ENCODE results near the gene MXI1.
A peak's percentile ranks its signal among the peaks of the same experiment; 100 is the strongest.

The MXI1 gene

GRCh38 chr10:110216942-110217661, 9.7 kb downstream of the MXI1 start:
- no peak for DNase-seq

DNA sequence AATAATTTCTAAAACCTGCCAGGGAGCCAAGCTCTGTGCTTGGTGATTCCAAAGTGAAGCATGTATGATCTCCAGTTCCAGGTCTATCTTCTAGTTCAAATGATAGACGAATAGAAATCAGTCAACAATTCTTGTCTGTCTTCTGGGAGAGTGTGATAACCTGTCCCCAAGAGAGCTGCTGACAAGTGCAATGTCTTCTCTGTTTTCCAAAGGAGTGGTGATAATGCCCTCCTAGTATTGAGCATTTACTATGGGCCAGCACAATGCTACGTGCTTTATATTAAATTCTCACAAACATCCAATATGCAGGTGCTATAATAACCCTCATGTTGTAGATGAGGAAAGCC, 10.2 kb downstream of the MXI1 start:
- DNase-seq, result no peak

DNA sequence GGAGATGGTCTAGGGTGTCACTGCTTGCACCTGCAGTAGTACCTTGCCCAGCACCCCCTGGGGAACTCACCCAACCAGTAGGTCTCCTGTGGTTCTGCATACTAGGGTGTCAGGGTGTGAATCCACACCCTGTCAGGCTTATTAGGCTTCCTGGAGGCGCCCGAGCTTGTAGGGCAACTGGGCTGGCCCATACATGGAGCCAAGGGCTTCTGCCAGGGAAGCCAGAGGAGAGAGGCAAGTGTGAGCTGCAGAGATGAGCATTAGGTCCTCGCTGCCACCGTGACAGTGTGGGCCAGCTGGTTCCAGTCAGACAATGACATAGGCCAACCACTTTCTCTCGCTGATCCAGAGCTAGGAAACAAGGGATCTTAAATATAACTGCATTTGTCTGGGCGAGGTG, 11.2 kb downstream of the MXI1 start:
- DNase-seq, result no peak

DNA sequence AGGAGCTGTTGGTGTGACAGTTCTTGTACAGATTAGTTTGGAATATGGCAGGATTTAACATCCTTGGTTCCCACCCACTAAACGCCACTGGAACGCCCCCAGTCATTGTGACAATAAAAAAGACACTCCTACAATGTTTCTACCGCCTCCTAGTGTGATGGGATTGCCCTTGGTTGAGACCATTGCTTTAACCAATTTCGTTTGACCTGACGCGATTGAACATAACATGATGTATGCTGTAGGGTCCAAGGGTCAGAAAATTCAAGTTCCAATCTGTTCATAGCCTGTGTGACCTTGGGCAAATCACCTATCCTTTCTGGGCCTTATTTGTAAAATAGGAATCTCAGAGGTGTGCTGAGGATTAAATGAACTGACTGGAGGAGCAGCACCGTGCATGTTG, 12.5 kb downstream of the MXI1 start:
- no peak for DNase-seq

- DNase-seq, result no peak
Measured at GRCh38 chr10:110220398-110220797, 13.0 kb downstream of the MXI1 start.

DNA sequence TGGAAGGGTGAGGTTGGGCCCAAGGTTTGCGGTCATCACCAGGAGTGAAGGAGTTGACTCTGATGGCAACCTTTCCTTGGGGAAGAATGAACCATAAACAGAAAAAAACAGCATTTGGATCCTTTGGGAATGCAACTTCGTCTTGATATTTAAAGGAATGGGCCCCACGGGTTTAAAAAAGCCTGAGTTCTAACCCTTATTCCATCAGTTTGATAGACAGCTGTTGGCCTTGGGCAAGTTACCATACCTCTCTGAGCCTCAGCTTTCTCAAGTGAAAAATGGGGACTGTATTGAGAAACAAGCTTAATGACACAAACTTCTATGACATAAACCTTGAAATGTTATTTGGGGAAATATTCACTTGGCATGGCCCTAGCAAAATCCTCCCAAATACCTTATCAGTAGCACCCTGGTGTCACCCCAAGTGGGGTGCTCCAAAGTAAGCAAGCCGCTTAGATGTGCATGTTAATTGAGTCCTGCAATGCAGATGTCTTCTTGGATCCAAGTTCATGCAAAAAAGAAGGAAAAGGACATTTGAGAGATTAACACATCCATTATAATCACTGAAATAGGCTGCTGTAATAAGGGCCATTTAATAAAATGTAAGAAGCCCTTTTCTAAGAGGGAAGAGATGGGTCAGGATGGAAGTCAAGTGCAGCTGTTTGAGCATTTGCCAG, 13.8 kb downstream of the MXI1 start:
- no peak for DNase-seq

DNA sequence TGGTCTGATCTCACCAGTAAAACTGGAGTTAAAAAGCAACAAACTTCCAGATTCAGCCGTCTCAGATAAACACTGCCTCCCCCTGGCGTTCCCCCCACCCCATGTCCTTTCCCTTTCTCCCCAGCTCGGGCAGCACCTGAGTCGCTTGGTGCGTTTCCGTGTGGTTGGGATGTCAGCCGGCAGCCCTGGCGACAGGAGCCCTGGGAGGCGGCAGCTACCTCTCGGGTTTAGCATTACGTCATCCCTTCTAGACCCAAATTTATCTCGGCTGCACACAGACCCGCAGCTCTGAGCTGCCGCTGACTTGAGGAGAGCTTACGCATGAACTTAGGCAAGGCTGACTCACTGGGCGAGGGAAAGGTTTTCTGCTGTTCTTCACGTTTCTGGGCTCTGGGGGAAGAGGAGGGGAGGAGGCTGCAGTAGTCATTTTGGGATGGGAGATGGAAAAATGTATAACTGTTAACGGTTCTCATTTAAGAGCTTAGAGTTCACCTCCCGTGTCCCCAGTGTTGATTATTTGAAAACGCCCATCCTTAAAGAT, 14.4 kb downstream of the MXI1 start:
- peak; percentile 43 for DNase-seq

DNA sequence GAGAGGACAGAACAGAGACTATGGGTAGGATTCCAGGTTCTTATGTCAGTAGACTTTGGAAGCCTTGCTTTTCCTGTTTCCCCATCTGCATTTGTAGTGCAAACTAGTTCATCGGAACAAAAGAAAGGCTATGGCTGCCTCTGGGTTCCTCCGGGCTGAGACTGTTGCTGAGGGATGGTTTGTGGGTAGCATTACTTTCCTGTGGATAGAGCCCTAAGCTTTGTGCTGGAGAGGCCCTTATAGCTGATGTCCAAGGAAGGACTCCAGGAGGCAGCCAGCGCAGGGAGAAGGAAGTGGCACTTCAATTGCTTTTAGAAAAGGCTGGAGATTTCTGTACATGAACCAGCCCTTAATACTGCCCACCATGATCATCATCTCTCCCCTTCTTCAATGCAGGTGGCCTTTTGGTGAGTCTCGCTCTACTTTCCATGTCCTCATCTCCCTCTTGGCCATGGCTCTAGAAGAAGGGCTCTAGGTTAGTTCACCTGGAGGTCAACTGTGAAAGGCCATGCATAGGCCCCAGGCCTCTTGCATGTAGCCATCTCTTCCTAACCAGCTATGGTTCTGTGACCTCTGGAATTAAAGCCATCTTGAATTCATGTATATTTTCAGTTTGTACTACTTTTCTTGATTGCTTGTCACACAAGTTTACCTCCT, 15.4 kb downstream of the MXI1 start:
- DNase-seq, result no peak

GRCh38 chr10:110223298-110223925, 16.0 kb downstream of the MXI1 start:
- no peak for DNase-seq

DNA sequence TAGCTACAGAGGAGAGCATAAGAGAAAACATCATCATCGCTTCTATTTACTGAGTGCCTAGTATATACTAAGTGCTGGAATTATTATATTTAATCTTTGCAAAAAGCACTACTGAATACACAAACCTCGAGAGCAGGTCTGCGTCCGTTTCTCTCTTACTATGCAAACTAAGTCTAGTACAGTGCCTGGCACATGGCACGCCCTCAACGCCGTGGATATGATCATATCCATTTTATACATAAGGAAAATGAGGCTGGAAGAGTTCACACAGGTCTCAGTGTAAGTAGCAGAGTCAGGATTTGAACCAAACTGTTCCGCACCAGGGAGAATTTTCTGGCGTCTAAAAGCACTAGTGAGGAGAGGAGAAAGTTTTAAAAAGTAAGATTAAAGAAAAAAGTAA, 17.6 kb downstream of the MXI1 start:
- DNase-seq, result no peak

DNA sequence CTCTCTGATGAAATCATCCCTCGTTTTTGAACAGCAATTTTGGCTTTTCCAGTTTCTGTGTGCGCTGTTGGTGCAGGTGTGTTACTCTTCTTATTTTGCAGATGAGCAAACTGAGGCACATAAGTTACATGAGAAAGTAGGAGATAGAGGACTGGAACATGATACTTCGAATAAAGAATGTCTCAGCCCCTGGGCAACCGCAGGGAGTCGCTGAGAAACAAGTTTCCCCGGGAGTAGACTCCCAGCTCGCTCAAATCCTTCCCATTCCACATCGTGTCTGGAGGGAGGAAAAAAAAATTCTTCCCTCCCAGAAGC, 18.0 kb downstream of the MXI1 start:
- DNase-seq, result no peak

- peak; percentile 91 for DNase-seq
Measured at GRCh38 chr10:110225756-110226542, 18.5 kb downstream of the MXI1 start.

DNA sequence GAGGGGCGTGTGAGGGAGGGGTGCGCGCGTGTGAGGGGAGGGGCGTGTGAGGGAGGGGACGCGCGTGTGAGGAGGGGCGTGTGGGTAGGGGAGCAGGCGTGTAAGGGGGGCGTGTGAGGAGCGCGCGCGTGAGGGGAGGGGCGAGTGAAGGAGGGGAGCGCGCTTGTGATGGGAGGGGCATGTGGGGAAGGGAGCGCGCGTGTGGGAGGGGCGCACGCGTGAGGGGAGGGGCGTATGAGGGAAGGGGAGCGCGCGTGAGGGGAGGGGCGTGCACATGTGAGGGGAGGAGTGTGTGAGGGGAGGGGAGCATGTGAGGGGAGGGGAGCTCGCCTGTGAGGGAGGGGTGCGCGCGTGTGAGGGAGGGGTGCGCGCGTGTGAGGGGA, 19.1 kb downstream of the MXI1 start:
- DNase-seq, result peak; percentile 65

DNA sequence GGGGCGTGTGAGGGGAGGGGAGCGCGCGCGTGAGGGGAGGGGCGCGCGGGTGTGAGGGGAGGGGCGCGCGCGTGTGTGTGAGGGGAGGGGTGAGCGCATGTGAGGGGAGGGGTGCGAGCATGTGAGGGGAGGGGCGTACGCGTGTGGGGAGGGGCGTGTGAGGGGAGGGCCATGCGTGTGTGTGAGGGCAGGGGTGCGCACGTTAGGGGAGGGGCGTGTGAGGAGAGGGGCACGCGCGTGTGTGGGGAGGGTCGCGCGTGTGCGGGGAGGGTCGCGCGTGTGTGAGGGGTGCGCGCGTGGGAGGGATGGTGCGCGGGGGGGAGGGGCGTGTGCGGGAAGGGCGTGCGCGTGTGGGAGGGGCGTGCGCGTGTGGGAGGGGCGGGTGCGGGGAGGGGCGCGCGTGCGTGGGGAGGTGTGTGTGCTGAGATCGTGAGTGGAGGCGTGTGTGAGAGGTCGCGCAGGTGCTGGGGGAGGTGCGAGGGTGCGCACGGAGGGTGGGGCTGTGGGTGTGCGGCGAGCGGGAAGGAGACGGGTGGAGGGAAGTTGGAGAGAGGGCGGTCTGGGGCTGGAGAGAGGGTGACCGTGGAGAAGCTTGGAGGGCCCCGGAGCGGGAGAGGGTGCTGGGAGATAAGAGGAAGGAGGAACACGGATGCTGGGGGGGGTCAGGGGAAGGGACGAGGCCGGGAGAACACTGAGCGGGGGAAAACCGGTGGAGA, 19.7 kb downstream of the MXI1 start:
- no peak for DNase-seq

DNA sequence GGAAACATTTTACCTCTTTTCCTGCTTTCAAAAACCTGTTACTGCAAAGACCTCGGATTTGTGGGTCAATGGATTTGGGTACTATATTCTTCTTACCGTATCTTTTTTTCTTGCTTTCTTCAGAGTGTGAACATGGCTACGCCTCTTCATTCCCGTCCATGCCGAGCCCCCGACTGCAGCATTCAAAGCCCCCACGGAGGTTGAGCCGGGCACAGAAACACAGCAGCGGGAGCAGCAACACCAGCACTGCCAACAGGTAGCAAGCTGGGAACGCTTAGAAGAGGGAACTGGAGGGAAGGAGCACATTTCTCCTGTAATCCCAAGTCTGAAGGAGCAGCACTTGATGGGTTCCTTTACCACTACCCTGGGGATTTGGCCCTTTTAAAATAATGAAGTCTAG, 20.7 kb downstream of the MXI1 start:
- no peak for DNase-seq

- no peak for DNase-seq
Measured at GRCh38 chr10:110229155-110229554, 21.8 kb downstream of the MXI1 start.

GRCh38 chr10:110233846-110234245, 26.4 kb downstream of the MXI1 start:
- no peak for DNase-seq

DNA sequence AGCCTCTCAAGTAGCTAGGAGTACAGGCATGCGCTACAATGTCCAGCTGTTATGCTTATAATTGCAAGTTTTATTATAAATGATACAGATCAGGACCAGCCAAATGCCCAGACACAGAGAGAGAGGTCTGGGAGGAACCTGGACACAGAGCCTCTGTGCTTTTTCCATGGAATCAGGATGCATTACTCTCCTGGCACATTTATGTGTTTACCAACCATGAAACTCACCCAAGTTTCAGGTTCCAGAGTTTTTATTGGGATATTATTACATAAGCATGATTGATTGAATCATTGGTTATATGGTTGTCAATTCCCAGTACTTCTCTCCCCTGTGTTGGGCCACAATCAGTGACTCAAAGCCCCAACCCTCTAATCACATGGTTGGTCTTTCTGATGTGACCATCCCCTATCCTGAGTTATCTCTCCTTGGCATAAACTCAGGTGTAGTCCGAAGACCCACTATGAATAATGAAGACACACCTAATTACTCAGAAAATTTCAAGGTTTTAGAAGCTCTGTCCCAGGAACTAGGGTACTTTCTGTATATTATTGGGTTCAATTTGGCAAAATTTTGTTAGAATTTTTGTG, 30.6 kb downstream of the MXI1 start:
- DNase-seq, result no peak

DNA sequence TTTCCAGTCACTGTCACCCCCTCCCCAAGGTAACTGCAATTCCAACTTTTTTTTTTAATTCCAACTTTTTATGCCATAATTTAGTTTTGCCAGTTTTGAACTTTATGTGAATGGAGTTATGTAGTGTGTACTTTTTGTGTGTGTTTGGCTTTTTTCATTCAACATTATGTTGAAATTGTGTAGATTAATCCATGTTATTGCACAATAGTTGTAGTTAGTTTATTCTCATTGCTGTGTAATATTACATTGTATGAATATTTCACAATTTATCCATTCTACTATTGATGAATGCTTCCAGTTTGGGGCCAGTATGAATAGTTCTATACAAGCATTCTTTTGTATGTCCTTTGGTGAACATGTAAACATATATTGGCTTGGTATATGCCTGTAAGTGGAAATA, 32.5 kb downstream of the MXI1 start:
- no peak for DNase-seq

GRCh38 chr10:110241407-110241806, 34.0 kb downstream of the MXI1 start:
- no peak for DNase-seq

GRCh38 chr10:110241841-110242240, 34.4 kb downstream of the MXI1 start:
- DNase-seq, result no peak

- DNase-seq, result no peak
Measured at GRCh38 chr10:110242511-110242910, 35.1 kb downstream of the MXI1 start.
